HG03558 (cell line): Measurements from ENCODE around the gene TMPRSS7.
"Not testable (repeated sequence)": the region's sequence is repeated elsewhere in the genome, so short reads cannot be mapped to it uniquely, and the experiment has no call there.

Experiments
- ATAC-seq: cut with Tn5 transposase; IDR thresholded peaks from one replicate; pipeline ENCODE4 v1.9.1; 2021; ENCODE audit warnings: moderate number of reproducible peaks; ENCODE audit not compliant: unreplicated experiment; ENCODE audit errors: extremely low read depth

Gene TMPRSS7

DNA sequence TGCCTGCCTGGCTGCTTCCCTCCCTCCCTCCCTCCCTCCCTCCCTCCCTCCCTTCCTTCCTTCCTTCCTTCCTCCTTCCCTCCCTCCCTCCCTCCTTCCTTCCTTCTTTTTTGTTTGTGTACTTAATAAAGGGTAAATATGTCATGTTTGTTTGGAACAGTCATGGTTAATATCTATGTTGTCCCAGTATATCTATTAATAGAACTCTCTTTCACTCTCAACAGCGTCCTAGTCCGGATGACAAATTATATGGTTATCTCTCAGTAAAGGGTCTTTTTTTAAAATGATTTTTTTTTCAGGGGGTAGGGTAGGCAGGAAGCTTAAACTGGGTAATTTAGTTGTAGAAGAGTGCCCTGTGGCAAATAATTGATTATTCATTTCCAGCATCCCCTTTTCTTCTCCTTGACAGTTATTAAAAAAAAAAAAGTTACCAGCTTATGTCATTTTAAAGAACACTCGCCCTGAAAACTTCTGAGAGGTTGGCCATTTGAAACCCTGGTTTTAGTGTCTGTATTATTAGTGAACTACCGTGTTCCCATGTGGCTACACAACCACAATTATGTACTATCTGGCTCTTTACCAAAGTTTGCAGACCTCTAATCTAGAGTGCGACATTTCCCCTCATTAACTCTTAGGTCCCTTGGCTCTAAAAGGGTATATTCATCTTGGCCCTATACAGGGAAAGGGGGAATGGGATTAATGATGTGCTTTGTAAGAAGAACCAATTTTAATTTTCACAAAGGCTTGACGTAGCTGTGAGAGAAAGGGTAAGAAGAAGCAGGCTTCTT is 22.1 kb upstream of the TMPRSS7 start:
- ATAC-seq: no peak

GRCh38 chr3:112013058-112013783 is 21.3 kb upstream of the TMPRSS7 start:
- ATAC-seq: peak; percentile 74

- ATAC-seq: no peak
These were observed 20.8 kb upstream of the TMPRSS7 start for GRCh38 chr3:112013784-112014143.

DNA sequence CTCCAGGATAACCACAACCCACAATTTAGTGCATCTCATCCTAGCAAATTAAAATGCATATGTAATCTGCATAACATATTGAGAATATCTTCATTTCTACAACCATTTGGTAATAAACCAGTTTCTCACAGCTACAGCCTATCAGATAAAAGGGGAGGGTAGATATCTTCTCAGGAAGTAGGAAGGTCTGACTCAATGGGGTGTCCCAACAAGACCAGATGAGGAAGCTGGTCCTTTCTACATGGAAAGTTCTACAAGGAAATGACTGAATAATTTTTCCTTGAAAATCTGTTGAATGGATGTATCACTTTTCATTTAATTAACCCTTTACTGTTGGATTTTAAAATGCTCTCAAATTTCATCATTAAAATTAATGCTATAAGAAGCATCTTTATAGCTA is 17.4 kb upstream of the TMPRSS7 start:
- ATAC-seq: no peak

- no peak for ATAC-seq
These were observed 15.8 kb upstream of the TMPRSS7 start for GRCh38 chr3:112018712-112019111.

- ATAC-seq: no peak
These were observed 14.8 kb upstream of the TMPRSS7 start for GRCh38 chr3:112019716-112020115.

- no peak for ATAC-seq
These were observed 13.9 kb upstream of the TMPRSS7 start for GRCh38 chr3:112020674-112021085.

- ATAC-seq: no peak
These were observed 7.4 kb upstream of the TMPRSS7 start for GRCh38 chr3:112027142-112027541.

DNA sequence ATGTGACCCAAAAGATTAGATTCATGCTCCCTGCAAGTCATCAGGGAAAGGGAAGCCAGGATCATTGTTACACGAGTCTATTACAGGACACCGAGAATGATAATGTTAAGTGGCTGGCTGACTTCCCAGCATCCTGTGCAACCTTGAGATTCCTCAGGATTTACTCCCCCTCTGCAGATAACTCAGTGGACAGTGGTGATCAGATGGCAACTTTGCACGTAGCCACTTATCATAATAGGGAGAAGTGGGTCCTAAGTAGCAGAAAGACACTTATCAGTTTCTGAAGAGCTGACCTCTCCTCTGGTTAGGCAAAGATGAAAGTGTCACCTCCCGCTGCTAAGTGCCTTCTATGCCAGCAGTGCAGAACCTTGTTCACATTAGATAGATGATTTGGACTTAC is 6.7 kb upstream of the TMPRSS7 start:
- ATAC-seq: no peak

GRCh38 chr3:112030901-112031300 is 3.6 kb upstream of the TMPRSS7 start:
- ATAC-seq: no peak

DNA sequence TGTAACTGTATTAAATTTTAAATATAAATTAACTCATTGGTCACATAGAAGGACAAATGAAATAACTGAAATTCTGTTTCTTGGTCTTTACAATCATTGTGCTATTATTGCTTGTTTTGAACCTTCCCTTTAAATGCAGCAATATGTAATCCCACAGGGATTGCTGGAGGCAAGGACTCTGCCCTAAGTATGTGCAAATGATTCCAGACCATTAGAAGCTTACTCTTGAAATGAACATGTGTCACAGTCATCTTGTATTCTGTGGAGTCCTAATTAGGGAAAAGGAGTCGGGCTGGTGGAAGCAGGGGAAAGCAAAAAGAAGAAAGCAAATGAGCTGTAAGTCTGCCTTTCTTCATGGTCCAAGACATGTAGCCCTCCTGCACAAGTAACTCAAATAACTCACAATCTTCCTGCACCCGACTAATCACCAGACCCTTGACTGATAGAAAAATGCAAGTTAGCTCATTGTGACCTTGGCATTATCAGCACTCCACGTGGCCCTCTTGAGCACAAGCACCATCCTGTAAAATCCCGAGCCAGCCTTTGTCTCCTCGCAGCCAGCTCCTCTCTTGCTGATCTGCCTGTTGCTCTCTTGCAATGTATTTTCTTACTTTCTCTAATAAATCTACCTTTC is 2.3 kb upstream of the TMPRSS7 start:
- ATAC-seq: no peak

DNA sequence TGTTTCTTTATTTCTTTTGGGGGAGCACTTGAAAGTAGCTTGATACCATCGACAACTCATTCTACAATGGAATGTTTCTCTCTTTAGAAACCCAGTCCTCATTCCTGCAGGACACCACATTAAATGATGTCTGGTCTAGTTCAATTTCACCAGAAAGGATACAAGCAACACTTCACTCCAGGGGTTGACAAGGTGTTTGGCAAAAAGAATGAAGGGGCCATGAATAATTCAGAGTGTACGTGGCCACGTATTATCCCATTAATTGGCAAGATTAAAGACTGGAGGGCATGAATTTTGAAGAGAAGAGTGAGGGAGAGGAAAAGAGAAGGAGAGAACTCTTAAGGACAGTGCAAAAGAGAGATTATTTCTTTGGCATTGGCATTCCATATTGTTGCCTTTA is 705 bp downstream of the TMPRSS7 start:
- no peak for ATAC-seq

DNA sequence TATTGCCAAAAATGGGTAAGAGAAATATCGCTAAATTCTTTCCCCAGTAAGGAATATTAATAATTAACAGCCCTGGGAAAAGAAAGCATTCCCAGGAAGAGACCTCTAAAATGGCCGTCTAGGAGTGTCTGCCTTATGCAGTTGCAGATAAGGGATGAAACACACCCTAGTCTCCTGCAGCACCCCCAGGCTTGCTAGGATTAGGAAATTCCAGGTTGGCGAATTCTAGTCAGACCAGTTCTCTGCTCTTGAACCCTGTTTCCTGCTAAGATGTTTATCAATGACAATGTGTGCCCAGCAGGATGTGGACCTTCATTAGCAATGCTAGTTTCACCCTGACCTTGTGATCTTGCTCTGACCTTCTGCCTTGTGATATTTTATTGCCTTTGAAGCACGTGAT is 2.7 kb downstream of the TMPRSS7 start:
- ATAC-seq: not testable (repeated sequence)

DNA sequence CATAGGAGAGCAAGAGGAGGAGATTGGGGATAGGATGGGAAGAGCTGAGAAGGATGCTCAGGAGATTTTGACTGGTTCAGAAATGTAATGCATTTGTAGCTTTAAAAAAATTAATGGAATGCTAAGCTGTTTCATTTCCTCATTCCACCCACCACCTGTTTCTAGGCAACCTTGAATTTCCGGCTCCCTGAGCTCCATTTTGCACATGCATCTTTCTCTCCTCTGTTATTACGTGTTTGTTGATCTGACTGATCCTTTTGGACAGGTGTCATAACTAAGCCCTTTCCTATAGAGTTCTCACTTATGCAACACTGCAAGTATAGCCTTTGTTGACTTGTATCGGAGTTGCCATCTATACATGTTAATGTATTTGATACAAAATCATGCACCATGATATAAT is 4.3 kb downstream of the TMPRSS7 start:
- no peak for ATAC-seq

DNA sequence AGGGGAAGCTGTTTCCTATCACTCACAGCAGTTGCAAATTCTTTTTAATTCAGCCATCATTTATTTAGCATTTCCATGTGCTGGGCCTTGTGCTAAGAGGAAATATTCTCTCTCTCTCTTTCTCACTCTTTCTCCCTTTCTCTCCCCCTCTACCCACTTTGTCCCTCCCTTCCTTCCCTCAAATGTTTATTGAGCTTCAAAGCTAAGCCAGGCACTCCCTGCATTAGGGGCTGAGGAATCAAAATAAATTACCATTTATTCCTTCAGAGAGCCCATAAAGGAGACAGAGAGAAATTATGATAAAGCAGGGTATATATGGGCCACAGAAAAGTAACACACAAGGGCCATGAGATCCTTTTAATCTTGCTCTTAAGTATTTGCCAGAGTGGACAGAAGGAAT is 6.8 kb downstream of the TMPRSS7 start:
- no peak for ATAC-seq

DNA sequence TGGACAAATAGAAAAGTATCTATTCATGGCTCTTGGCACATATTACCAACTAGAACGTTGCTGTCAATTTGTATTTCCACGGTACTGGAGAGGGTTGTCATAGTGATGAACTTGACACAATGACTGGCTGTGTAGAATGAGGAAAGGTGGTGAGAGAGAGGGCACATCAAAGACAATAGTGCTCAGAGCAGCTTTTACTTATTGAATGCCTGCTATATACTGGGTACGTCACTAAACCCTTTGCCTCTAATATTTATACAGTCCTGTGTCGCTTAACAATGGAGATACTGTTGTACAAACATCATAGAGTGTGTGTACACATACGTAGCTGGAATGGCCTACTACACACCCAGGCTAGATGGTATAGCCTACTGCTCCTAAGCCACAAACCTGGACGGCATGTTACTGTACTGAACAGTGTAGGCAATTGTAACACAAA is 8.3 kb downstream of the TMPRSS7 start:
- ATAC-seq: no peak

DNA sequence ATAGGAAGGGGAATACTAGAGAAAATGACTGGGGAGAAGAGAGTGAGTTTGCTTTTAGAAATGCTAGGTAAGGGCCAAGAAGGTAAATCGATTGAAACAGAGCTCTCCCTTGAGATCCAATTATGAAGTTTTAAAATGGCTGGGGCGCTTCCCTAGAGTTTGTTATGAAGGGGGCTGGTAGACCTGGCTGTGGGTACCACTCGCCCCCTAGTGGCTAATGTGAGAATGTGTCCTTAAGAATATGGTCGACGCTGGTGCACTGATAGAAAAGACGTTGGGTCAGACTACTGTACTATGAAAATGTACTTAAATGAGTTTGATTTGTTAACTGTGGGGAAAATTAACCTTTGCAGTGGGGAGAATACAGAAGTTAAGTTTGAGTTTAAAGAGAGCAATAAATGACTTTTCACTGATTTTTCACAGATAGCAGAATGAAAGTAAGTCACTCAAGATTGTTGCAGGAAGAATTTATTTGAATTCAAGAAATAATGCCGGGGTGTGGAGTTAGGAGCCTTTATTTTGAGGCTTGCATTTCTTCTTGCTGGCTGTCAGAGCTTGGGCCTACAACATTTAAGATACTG is 9.2 kb downstream of the TMPRSS7 start:
- peak; percentile 69 for ATAC-seq

DNA sequence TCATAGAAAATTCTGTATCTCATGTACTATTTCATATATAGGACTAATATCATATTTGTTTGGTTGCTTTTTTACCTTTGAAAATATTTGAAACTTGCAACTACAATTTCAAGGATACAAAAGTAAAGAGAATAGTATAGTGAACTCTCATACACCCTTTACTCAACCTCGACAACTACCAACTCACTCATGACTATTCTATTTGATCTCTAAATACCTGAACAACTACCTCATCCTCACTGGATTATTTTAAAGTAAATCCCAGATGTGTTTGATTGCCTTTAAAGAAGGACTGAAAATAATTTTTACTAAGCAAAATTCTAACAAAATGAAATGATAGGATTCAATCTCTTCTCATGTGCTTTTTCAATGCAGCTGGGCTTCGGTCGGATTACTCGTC is 12.1 kb downstream of the TMPRSS7 start:
- no peak for ATAC-seq

DNA sequence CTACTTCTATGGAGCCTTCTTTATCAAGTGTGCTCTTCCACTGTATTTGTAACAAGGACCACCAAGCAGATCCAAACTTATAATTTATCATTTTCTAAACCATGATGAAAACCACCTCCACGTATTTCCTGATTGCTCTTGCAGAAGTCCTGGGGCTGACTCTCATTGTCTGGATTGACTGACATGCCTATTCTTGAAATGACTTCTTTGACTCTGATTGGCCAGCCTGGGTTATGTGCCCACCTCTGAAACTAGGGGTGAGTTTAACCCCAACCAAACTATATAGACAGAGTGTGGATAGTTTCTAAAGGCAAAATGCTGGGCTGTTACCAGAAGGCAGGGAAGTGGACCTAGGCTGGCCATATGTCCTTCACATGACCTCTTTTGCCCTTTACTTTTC is 12.7 kb downstream of the TMPRSS7 start:
- no peak for ATAC-seq

- ATAC-seq: no peak
These were observed 14.4 kb downstream of the TMPRSS7 start for GRCh38 chr3:112048911-112049310.

DNA sequence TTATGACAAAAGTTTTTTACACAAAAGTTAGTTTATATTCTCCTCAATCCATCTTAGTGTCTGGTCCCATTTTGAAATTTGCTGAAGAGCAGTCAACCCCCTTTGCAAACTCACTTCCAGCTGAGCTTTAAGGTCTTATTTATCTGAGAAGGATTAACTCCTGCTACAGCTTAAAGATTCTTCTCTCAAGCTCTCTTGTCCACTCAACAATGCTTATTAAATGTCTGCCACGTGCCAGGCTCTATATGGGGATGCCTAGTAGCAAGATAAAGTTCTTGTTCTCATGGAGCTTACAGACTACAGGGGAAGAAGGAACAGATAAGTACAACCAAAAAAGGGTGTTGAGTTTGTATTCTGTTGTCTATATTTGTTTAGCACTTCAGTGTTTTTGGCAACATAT is 18.7 kb downstream of the TMPRSS7 start:
- no peak for ATAC-seq
